Right cardiac atrium (tissue), 5 donors: ENCODE measurements around the gene EXOSC6. TPM values are rescaled to one million over a fixed set of nuclear protein-coding genes. Genes with fewer than 3 reads are reported as not detected.
"Not testable (repeated sequence)": the region's sequence is repeated elsewhere in the genome, so short reads cannot be mapped to it uniquely, and the experiment has no call there.

Source experiments
- ATAC-seq, 2 donors: fragments of 200-7000 bp; cut with Tn5 transposase; one replicate each; pipeline versions ENCODE4 v1.8.0 to v1.9.1; 2020; ENCODE audit warnings: moderate library complexity in 2 of 2, mild to moderate bottlenecking in 1 of 2
- DNase-seq, 3 donors: peaks; one replicate each; pipeline ENCODE4 v3.0.0-alpha.2; 2020
- H3K27ac ChIP-seq: one replicate; pipeline ENCODE4 v1.5.1; 2013; ENCODE audit warnings: mild to moderate bottlenecking, low read length, control low read depth, moderate library complexity
- H3K27me3 ChIP-seq: one replicate; pipeline ENCODE4 v1.6.1; 2013; ENCODE audit not compliant: control insufficient read depth, insufficient read depth
- H3K4me1 ChIP-seq: one replicate; pipeline ENCODE4 v1.6.1; 2013; ENCODE audit warnings: low read length; ENCODE audit not compliant: control insufficient read depth, insufficient read depth
- H3K4me3 ChIP-seq: one replicate; pipeline ENCODE4 v1.5.1; 2013; ENCODE audit warnings: low read length, control low read depth
- H3K9me3 ChIP-seq: one replicate; pipeline ENCODE4 v1.6.1; 2013; ENCODE audit warnings: low read length; ENCODE audit not compliant: control insufficient read depth
- WGBS: extraction: QIAGEN DNeasy Blood & Tissue Kit; methylation state at CpG from one replicate; pipeline ENCODE4 v1.1.7; 2013; 5-methylcytosine and 5-hydroxymethylcytosine counted together
- intact Hi-C, 4 donors: fragments of 100-400 bp; cut with DNase I; formaldehyde crosslinking; loops; one replicate each; pipeline versions ENCODE4 v1.11.0 to v1.14.0; 2022 to 2023
- polyA plus RNA-seq: library from polyadenylated mRNA; stranded (reverse); fragments of 200-250 nt; gene quantifications from one replicate; pipeline ENCODE4 v1.2.3, GENCODE V29; 2013
- total RNA-seq, 4 donors: library from RNA; stranded (reverse); fragmentation: NEBNext Ultra II Directional; extraction: Animal tissue kit (Norgen Biotek cat#: 25700); gene quantifications; one replicate each; pipeline ENCODE4 v1.2.1, GENCODE V29; 2021
- donor health status: healthy with polysubstance abuse.
- donor health status: DM: no; HTN: yes; CAD: no.
- donor health status: DM: no; HTN: no; CAD: no.
- donor health status: DM: no; HTN: yes; CAD: no; lungs with severe emphysema.
- donor health status: DM: yes; HTN: yes; CAD: no.

Gene EXOSC6
- total and polyA plus RNA-seq, 5 donors: 8.7 to 18.5 (median 14.6) TPM

- intact Hi-C loops, DNase-seq, H3K9me3 ChIP-seq, H3K27me3 ChIP-seq, H3K27ac ChIP-seq, H3K4me1 ChIP-seq, H3K4me3 ChIP-seq: not testable (repeated sequence)
- peak in 1 of 2 donors; percentile 25 for ATAC-seq
- WGBS: 76% methylated on average over 9 of the region's 9 CpGs
Measured at GRCh38 chr16:70198230-70198629, 53.5 kb downstream of the EXOSC6 start.

GRCh38 chr16:70197611-70198010 lies 54.1 kb downstream of the EXOSC6 start:
- H3K27me3 ChIP-seq, H3K27ac ChIP-seq, intact Hi-C loops, H3K4me1 ChIP-seq, H3K4me3 ChIP-seq, H3K9me3 ChIP-seq: not testable (repeated sequence)
- 78% methylated on average over 7 of the region's 7 CpGs for WGBS
- DNase-seq (peak in 1 of 3 donors; percentile 13), ATAC-seq (peak; percentile 10 to 24)

Other genes with a start within 250 kb of the EXOSC6 start
- gene PDPR, start 137.6 kb downstream of the EXOSC6 start, total RNA-seq: 10 to 100 TPM; 20.2 to 36.3 (median 26.4) TPM
- 8.4 TPM for gene PDPR, start 137.6 kb downstream of the EXOSC6 start, polyA plus RNA-seq
- gene CLEC18C, start 78.2 kb downstream of the EXOSC6 start, total RNA-seq: under 1 TPM in 2 of 4 donors, not detected in 2; 0.18 to 0.31 TPM
- not detected for gene CLEC18C, start 78.2 kb downstream of the EXOSC6 start, polyA plus RNA-seq
- 10 to 100 TPM; 61.2 to 73.7 (median 66.1) TPM for gene AARS1, start 37.6 kb upstream of the EXOSC6 start, total RNA-seq
- gene AARS1, start 37.6 kb upstream of the EXOSC6 start, polyA plus RNA-seq: 35.5 TPM
- gene DDX19B, start 47.2 kb upstream of the EXOSC6 start, total RNA-seq: 10 to 100 TPM; 13.8 to 18.7 (median 16.0) TPM
- gene DDX19B, start 47.2 kb upstream of the EXOSC6 start, polyA plus RNA-seq: 13.4 TPM
- 10 to 100 TPM; 23.0 to 26.2 (median 24.2) TPM for gene DDX19A, start 95.0 kb upstream of the EXOSC6 start, total RNA-seq
- gene DDX19A, start 95.0 kb upstream of the EXOSC6 start, polyA plus RNA-seq: 18.4 TPM
- gene ST3GAL2, start 187.2 kb upstream of the EXOSC6 start, total RNA-seq: 10 to 100 TPM; 15.4 to 21.3 (median 19.9) TPM
- gene ST3GAL2, start 187.2 kb upstream of the EXOSC6 start, polyA plus RNA-seq: 13.3 TPM
- 10 to 100 TPM; 10.4 to 12.3 (median 11.7) TPM for gene FCSK, start 202.7 kb upstream of the EXOSC6 start, total RNA-seq
- 8.3 TPM for gene FCSK, start 202.7 kb upstream of the EXOSC6 start, polyA plus RNA-seq